ENCODE data around the gene CASZ1.

DNA sequence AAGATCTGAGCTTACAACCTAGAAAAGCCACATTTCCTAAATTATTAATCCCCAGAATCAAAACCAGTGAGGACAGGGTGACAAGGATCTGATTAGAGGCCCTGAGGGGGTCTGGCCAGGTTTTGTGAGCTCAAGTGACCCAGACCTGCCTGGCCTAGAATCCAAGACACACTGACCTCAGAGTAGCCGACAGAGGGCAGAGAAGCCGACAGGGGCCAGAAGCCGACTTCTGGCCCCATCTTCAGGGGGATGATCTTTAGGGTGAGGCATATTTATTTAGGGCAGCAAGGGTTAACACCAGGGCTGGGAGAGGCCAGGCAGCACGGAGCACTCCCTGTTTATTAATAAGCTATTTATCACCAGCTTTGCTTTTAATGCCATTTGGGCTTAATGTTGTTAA lies 45.3 kb downstream of the CASZ1 start:
- TF ChIP-seq ZNF639 (CRISPR knock-in tag; conservative IDR thresholded peaks at IDR 0.05 in 1 of 2, IDR thresholded peaks at IDR 0.05 in 1 of 2) (no peak), BRCA1 (IDR thresholded peaks at IDR 0.05) (no peak), BRCA1 (CRISPR knock-in tag; IDR thresholded peaks at IDR 0.05) (no peak), ZBTB33 (CRISPR knock-in tag; IDR thresholded peaks at IDR 0.05) (no peak), ZNF668 (CRISPR knock-in tag; IDR thresholded peaks at IDR 0.05) (no peak), SMARCA5 (IDR thresholded peaks at IDR 0.05) (no peak), ZEB2 (IDR thresholded peaks at IDR 0.05) (no peak), EGR1 (conservative IDR thresholded peaks at IDR 0.05) (no peak)
